Gastrocnemius medialis (tissue), 4 donors: ENCODE measurements around the gene HERC3. TPM values are rescaled to one million over a fixed set of nuclear protein-coding genes. Genes with fewer than 3 reads are reported as not detected.

Source experiments
- ATAC-seq, 2 donors: fragments of 150-250 bp; one replicate each; pipeline ENCODE4 v1.9.1; 2016
- DNase-seq, 2 donors: peaks; one replicate each; pipeline ENCODE4 v3.0.0-alpha.2; 2019
- H3K27ac ChIP-seq, 4 donors: fragments of 200-600 bp; sonication (generic); 1 replicate in 1 of 4; 2 replicates in 3 of 4; pipeline ENCODE4 v1.5.1; 2016 to 2018; ENCODE audit warnings: mild to moderate bottlenecking in 2 of 4, moderate library complexity in 1 of 4
- H3K27me3 ChIP-seq, 3 donors: fragments of 200-600 bp; sonication (generic) in 2 of 3; 1 replicate in 1 of 3; 2 replicates in 2 of 3; pipeline versions ENCODE4 v1.5.1 to v1.6.0; 2016 to 2019; ENCODE audit warnings: mild to moderate bottlenecking in 1 of 3, moderate library complexity in 1 of 3
- H3K36me3 ChIP-seq, 2 donors: fragments of 200-600 bp; sonication (generic) in 1 of 2; one replicate each; pipeline ENCODE4 v1.5.1; 2017 to 2018
- H3K4me1 ChIP-seq, 2 donors: fragments of 200-600 bp; sonication (generic) in 1 of 2; one replicate each; pipeline ENCODE4 v1.5.1; 2016 to 2017; ENCODE audit warnings: mild to moderate bottlenecking in 2 of 2
- H3K4me3 ChIP-seq, 4 donors: fragments of 200-600 bp; sonication (generic) in 3 of 4; 1 replicate in 1 of 4; 2 replicates in 3 of 4; pipeline ENCODE4 v1.5.1; 2016 to 2019; ENCODE audit warnings: mild to moderate bottlenecking in 2 of 4
- H3K9me3 ChIP-seq, 3 donors: fragments of 200-600 bp; sonication (generic) in 2 of 3; 1 replicate in 1 of 3; 2 replicates in 2 of 3; pipeline ENCODE4 v1.5.1; 2016 to 2019
- CTCF ChIP-seq, 5 experiments: fragments of 450-650 bp in 3 of 5; fragments of 200-600 bp in 2 of 5; sonication (generic) in 2 of 5; IDR thresholded peaks in 4 of 5; conservative IDR thresholded peaks in 1 of 5; 1 replicate in 4 of 5; 2 replicates in 1 of 5; pipeline ENCODE4 v1.5.1; 2016 to 2019; ENCODE audit warnings: antibody characterized with exemption in 5 of 5, mild to moderate bottlenecking in 3 of 5, moderate library complexity in 3 of 5
- POLR2A ChIP-seq, 2 donors: fragments of 450-650 bp; IDR thresholded peaks; one replicate each; pipeline ENCODE4 v1.6.1; 2017; ENCODE audit warnings: antibody characterized with exemption in 2 of 2, mild to moderate bottlenecking in 2 of 2, moderate library complexity in 2 of 2
- in situ Hi-C, 4 donors: fragments of 200-750 bp; cut with MboI; loops; one replicate each; pipeline versions ENCODE4 v1.15.0 to v1.8.0; 2017; ENCODE audit warnings: low sequenced_read_pairs in 4 of 4
- intact Hi-C: fragments of 100-400 bp; cut with DNase I; formaldehyde crosslinking; loops from one replicate; pipeline ENCODE4 v1.15.1; 2023; ENCODE audit warnings: low total_unique reads
- total RNA-seq, 4 donors: library from RNA; depleted of rRNA; stranded (reverse); fragments of >200 nt; gene quantifications; one replicate each; pipeline versions ENCODE4 v1.1.0 to v1.2.3, GENCODE V29; 2016

HERC3 gene
- total RNA-seq, 4 donors from 2014 or later, result 16.2 to 32.3 (median 21.9) TPM

DNA sequence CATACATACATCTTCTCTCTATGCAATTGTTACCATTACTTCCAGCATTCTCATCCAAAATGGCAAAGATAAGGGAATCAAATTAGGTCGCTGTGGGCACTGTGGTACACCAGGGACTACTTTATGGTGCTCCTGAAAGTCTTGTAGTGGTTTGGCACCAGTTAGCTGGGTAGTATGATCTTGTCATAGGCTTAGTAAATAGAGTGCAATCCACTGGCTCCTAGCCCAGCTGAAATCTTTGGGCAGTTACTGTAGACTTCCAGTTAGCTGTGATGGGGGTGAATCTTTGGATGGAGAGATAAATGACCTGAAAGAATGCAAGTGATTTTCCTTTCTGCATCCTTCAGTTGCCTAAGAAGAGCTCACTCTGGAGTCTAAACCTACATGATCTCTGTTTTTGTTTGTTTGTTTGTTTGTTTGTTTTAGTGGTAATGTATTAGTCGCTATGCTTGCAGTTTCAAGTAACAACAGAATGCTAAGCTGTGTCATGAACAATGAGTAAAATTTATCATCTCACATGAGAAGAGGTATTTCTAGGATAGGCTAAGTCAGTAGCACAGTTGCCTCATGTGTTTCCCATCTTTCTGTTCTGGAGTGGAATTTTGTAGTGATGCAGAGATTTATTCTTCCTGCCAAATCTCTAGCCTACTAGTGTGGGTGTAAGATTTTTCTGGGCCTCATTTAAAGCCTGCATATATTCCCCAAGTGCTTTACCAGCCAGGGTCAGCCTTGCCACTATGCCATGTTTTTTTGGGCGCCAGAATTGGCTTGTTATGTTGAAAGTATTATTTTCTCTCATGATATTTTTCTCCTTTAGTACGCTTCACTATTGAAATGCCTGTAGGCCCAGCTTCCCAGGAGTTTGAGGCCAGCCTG is 24.2 kb downstream of the HERC3 start:
- peak overlapping the region; percentile 22 to 67 (median 32) for H3K27ac ChIP-seq
- DNase-seq (peak; percentile 65 to 73), ATAC-seq (peak; percentile 74 to 81)
- H3K27me3 ChIP-seq, result no peaks in the 10 kb centered on the region
- TF ChIP-seq CTCF (IDR thresholded peaks at IDR 0.05 in 4 of 5, conservative IDR thresholded peaks at IDR 0.05 in 1 of 5) (no peak), POLR2A (IDR thresholded peaks at IDR 0.05) (no peak)
- H3K9me3 ChIP-seq, result no peaks in the 10 kb centered on the region
- intact Hi-C loops (loop anchor here (10.0 kb wide), 1 partner anchor 178 kb away; no protein-coding TSS in a partner anchor), in situ Hi-C loops (no loop called here)
- H3K4me3 ChIP-seq, result no peak overlapping the region
- peaks cover 66 to 78% of the 10 kb centered on the region in 2 donors for H3K4me1 ChIP-seq
- no peaks in the 10 kb centered on the region for H3K36me3 ChIP-seq

GRCh38 chr4:88618782-88619485 is 26.7 kb downstream of the HERC3 start:
- in situ Hi-C loops, result no loop called here
- no peak for ATAC-seq
- H3K36me3 ChIP-seq, result no peaks in the 10 kb centered on the region
- no peak for DNase-seq
- TF ChIP-seq POLR2A (IDR thresholded peaks at IDR 0.05) (no peak), CTCF (IDR thresholded peaks at IDR 0.05 in 4 of 5, conservative IDR thresholded peaks at IDR 0.05 in 1 of 5) (no peak)
- no peaks in the 10 kb centered on the region for H3K27me3 ChIP-seq
- peaks cover 44 to 64% of the 10 kb centered on the region in 2 donors for H3K4me1 ChIP-seq
- intact Hi-C loops, result loop anchor here (10.0 kb wide), 1 partner anchor 176 kb away; no protein-coding TSS in a partner anchor
- no peaks in the 10 kb centered on the region for H3K9me3 ChIP-seq
- no peak overlapping the region for H3K4me3 ChIP-seq
- H3K27ac ChIP-seq, result peak overlapping the region; percentile 3 to 67 (median 18)

DNA sequence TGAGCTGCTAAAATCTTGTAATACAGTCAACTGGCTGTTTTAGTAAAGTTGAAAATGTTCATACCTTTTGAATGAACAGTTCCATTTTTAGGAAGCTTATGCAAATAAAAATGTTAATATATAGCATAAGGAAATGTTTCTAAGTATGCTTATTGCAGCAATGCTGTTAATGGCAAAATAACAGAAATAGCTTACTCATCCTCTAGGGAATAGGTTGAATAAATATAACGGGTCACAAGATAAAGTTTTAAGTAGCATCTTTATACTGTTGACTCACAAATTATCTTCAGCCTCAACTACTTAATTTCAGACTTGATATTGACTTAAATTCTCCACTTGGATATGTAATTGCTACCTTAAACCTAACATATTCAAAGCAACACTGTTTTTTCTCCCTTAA is 27.7 kb downstream of the HERC3 start:
- DNase-seq, result no peak
- no peaks in the 10 kb centered on the region for H3K9me3 ChIP-seq
- ATAC-seq, result no peak
- H3K27me3 ChIP-seq, result no peaks in the 10 kb centered on the region
- no peaks in the 10 kb centered on the region for H3K36me3 ChIP-seq
- in situ Hi-C loops (no loop called here), intact Hi-C loops (loop anchor here (5.0 to 10.0 kb wide), 2 partner anchors 38 to 175 kb away; no protein-coding TSS in a partner anchor)
- H3K4me3 ChIP-seq, result no peak overlapping the region
- peak overlapping the region in 1 of 4 donors; percentile 12 for H3K27ac ChIP-seq
- no peak for TF ChIP-seq CTCF (IDR thresholded peaks at IDR 0.05 in 4 of 5, conservative IDR thresholded peaks at IDR 0.05 in 1 of 5)
- TF ChIP-seq POLR2A (IDR thresholded peaks at IDR 0.05), result no peak
- H3K4me1 ChIP-seq, result peaks cover 41 to 54% of the 10 kb centered on the region in 2 donors

DNA sequence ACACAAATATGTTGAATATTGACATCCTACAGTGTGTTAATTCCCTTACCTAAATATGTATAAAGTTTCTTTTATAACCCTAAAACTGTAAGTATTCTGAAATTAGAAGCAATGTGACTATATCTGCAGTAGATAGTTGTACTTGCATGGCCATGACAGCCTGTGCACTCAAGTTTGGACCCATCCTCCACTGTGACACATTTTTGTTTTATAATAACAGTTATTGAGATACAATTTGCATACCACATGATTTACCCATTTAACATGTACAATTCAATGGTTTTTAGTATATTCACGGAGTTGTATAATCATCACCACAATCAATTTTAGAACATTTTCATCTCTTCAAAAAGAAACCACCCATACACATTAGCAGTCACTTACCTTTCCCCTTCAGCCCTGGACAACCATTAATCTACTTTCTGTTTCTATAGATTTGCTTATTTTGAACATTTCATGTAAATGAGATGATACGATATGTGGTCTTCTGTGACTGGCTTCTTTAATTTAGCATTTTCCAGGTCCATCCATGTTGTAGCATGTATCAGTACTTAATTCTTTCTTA is 29.6 kb downstream of the HERC3 start:
- ATAC-seq (no peak), DNase-seq (no peak)
- no peak for TF ChIP-seq CTCF (IDR thresholded peaks at IDR 0.05 in 4 of 5, conservative IDR thresholded peaks at IDR 0.05 in 1 of 5)
- no peak for TF ChIP-seq POLR2A (IDR thresholded peaks at IDR 0.05)
- Histone ChIP-seq H3K4me1 (peaks cover 28 to 41% of the 10 kb centered on the region in 2 donors), H3K36me3 (no peaks in the 10 kb centered on the region), H3K9me3 (no peaks in the 10 kb centered on the region), H3K27me3 (no peaks in the 10 kb centered on the region), H3K4me3 (no peak overlapping the region), H3K27ac (no peak overlapping the region)
- in situ Hi-C loops (no loop called here), intact Hi-C loops (loop anchor here (5.0 kb wide), 1 partner anchor 40 kb away; no protein-coding TSS in a partner anchor)
